PC-3 (cell line): ENCODE data around the gene KLHDC1. TPM values are rescaled to one million over a fixed set of nuclear protein-coding genes. Genes with fewer than 3 reads are reported as not detected.
"Not testable (repeated sequence)": the region's sequence is repeated elsewhere in the genome, so short reads cannot be mapped to it uniquely, and the experiment has no call there.

Source experiments
- ATAC-seq: fragments of 200-7000 bp; cut with Tn5 transposase; 2 replicates; pipeline ENCODE4 v1.9.1; 2020; ENCODE audit warnings: mild to moderate bottlenecking, moderate library complexity
- BruUV-seq: library from RNA; stranded (reverse); fragments of 400-500 nt; replicated peaks from 2 replicates; lab custom pipeline; 2021; lab: Mats Ljungman, UMichigan
- CTCF ChIA-PET: fragments of 300-600 bp; sonication (Branson Sonifier 250); formaldehyde crosslinking; loops from one replicate; lab custom pipeline; 2022; ENCODE audit warnings: antibody characterized with exemption; lab: Charles Lee
- POLR2A ChIA-PET: fragments of 300-600 bp; sonication (Branson Sonifier 250); formaldehyde crosslinking; loops from one replicate; lab custom pipeline; 2022; ENCODE audit warnings: antibody characterized with exemption; ENCODE audit not compliant: unreplicated experiment; lab: Charles Lee
- DNase-seq: peaks from one replicate; pipeline ENCODE4 v3.0.0-alpha.2; 2015
- H2AFZ ChIP-seq: fragments of 300-600 bp; sonication (generic); 2 replicates; pipeline ENCODE4 v1.6.0; 2016; ENCODE audit warnings: antibody characterized with exemption, low read length
- H3F3A ChIP-seq: fragments of 300-600 bp; sonication (generic); one replicate; pipeline ENCODE4 v1.6.0; 2017; ENCODE audit warnings: antibody characterized with exemption, low read length, control low read depth, mild to moderate bottlenecking; ENCODE audit not compliant: unreplicated experiment
- H3K27ac ChIP-seq: fragments of 300-600 bp; sonication (generic); 2 replicates; pipeline ENCODE4 v1.5.1; 2016; ENCODE audit warnings: mild to moderate bottlenecking, low read length
- H3K27me3 ChIP-seq: fragments of 300-600 bp; sonication (generic); 2 replicates; pipeline ENCODE4 v1.6.1; 2016; ENCODE audit warnings: low read length, mixed read lengths
- H3K36me3 ChIP-seq: fragments of 300-600 bp; sonication (generic); 2 replicates; pipeline ENCODE4 v1.6.1; 2016; ENCODE audit warnings: low read depth, mixed run types, low read length, mixed read lengths
- H3K4me1 ChIP-seq: fragments of 300-600 bp; sonication (generic); 2 replicates; pipeline ENCODE4 v1.5.1; 2016; ENCODE audit warnings: low read length; ENCODE audit not compliant: insufficient read depth
- H3K4me2 ChIP-seq: fragments of 300-600 bp; sonication (generic); 2 replicates; pipeline ENCODE4 v1.6.0; 2016; ENCODE audit warnings: low read length
- H3K4me3 ChIP-seq: fragments of 300-600 bp; sonication (generic); 2 replicates; pipeline ENCODE4 v1.5.1; 2016; ENCODE audit warnings: mild to moderate bottlenecking, low read length, mixed read lengths
- H3K79me2 ChIP-seq: fragments of 300-600 bp; sonication (generic); 2 replicates; pipeline ENCODE4 v1.6.1; 2017; ENCODE audit warnings: low read length, mixed read lengths
- H3K9ac ChIP-seq: fragments of 300-600 bp; sonication (generic); 2 replicates; pipeline ENCODE4 v1.6.0; 2016; ENCODE audit warnings: mild to moderate bottlenecking, low read length
- H3K9me2 ChIP-seq: fragments of 300-600 bp; sonication (generic); replicated peaks from 2 replicates; pipeline ENCODE4 v1.6.1; 2016; ENCODE audit warnings: mixed run types, low read length, mixed read lengths
- H3K9me3 ChIP-seq: fragments of 300-600 bp; sonication (generic); 2 replicates; pipeline ENCODE4 v1.6.1; 2016; ENCODE audit warnings: low read length, mixed read lengths
- H4K20me1 ChIP-seq: fragments of 300-600 bp; sonication (generic); 2 replicates; pipeline ENCODE4 v1.6.1; 2016; ENCODE audit warnings: low read length, mixed read lengths
- EZH2 ChIP-seq: fragments of 300-600 bp; sonication (generic); IDR thresholded peaks from one replicate; pipeline ENCODE4 v1.6.1; 2017; ENCODE audit warnings: antibody characterized with exemption, mild to moderate bottlenecking, low read length; ENCODE audit not compliant: unreplicated experiment
- EZH2phosphoT487 ChIP-seq: fragments of 300-600 bp; sonication (generic); IDR thresholded peaks from 2 replicates; pipeline ENCODE4 v1.6.1; 2018; ENCODE audit warnings: mild to moderate bottlenecking, antibody characterized with exemption, low read length, borderline replicate concordance
- intact Hi-C: fragments of 100-400 bp; cut with micrococcal nuclease; formaldehyde crosslinking; loops from 2 replicates; pipeline ENCODE4 v1.9.0; 2023
- total RNA-seq: library from RNA; depleted of rRNA; stranded (reverse); fragments of >200 nt; gene quantifications from 2 replicates; pipeline ENCODE4 v1.2.3, GENCODE V29; 2014
- TF ChIP-seq, protein P1 (sequence below): fragments of 300-600 bp; sonication (generic); conservative IDR thresholded peaks from 2 replicates; pipeline ENCODE4 v1.5.1; 2017; ENCODE audit warnings: antibody characterized with exemption, low read depth, mild to moderate bottlenecking, low read length

Gene KLHDC1
- total RNA-seq, 1 experiment from 2014 or later: 0.07 TPM

- peak overlapping the region; percentile 41; the same call in 1 of the 2 replicates for H3K27ac ChIP-seq
- no peak for ATAC-seq
- CTCF ChIA-PET: interaction anchor here (1.1 kb wide), 1 partner anchor 58 kb away, joined by 3 read pairs; no protein-coding TSS in a partner anchor
- BruUV-seq: TSS peak; percentile 64
- no peaks in the 10 kb centered on the region for H3K27me3 ChIP-seq
- DNase-seq: no peak
- intact Hi-C loops: loop anchor here (1.0 to 5.0 kb wide), 4 partner anchors 35 to 78 kb away; partner anchors contain the start of genes DNAAF2, MGAT2 and RPL36AL
- peaks cover 4% of the 10 kb centered on the region for H3K79me2 ChIP-seq
- H3K9me3 ChIP-seq: no peaks in the 10 kb centered on the region
- peak overlapping the region; percentile 74 for H3K9ac ChIP-seq
- peaks cover 12% of the 10 kb centered on the region; the same call in 1 of the 2 replicates for H3K4me1 ChIP-seq
- POLR2A ChIA-PET: interaction anchor here (0.6 to 1.3 kb wide), 3 partner anchors 75 to 347 kb away, joined by 5 to 29 read pairs (median 6); no protein-coding TSS in a partner anchor
- H4K20me1 ChIP-seq: no peaks in the 10 kb centered on the region
- H3K36me3 ChIP-seq: no peaks in the 10 kb centered on the region
- peak overlapping the region; percentile 87 for H3K4me3 ChIP-seq
- H3K9me2 ChIP-seq: no peaks in the 10 kb centered on the region
- peak overlapping the region; percentile 83 for H3K4me2 ChIP-seq
- peaks cover 7% of the 10 kb centered on the region for H3F3A ChIP-seq
- TF ChIP-seq, protein P1, sequence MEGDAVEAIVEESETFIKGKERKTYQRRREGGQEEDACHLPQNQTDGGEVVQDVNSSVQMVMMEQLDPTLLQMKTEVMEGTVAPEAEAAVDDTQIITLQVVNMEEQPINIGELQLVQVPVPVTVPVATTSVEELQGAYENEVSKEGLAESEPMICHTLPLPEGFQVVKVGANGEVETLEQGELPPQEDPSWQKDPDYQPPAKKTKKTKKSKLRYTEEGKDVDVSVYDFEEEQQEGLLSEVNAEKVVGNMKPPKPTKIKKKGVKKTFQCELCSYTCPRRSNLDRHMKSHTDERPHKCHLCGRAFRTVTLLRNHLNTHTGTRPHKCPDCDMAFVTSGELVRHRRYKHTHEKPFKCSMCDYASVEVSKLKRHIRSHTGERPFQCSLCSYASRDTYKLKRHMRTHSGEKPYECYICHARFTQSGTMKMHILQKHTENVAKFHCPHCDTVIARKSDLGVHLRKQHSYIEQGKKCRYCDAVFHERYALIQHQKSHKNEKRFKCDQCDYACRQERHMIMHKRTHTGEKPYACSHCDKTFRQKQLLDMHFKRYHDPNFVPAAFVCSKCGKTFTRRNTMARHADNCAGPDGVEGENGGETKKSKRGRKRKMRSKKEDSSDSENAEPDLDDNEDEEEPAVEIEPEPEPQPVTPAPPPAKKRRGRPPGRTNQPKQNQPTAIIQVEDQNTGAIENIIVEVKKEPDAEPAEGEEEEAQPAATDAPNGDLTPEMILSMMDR: no peak
- TF ChIP-seq EZH2: no peak
- TF ChIP-seq EZH2phosphoT487: no peak
- peak overlapping the region; percentile 98 for H2AFZ ChIP-seq
Observed at GRCh38 chr14:49692193-49692757, 645 bp upstream of the KLHDC1 start.

GRCh38 chr14:49693735-49694124, 810 bp downstream of the KLHDC1 start:
- H3K4me1 ChIP-seq, H4K20me1 ChIP-seq, H3K27ac ChIP-seq, H3K9me3 ChIP-seq, H3K79me2 ChIP-seq, H3K27me3 ChIP-seq, H3K9me2 ChIP-seq, H3K36me3 ChIP-seq, POLR2A ChIA-PET, BruUV-seq, H3F3A ChIP-seq, DNase-seq, ATAC-seq: not testable (repeated sequence)
- Histone ChIP-seq H3K9ac (peak overlapping the region; percentile 74; the same call in 1 of the 2 replicates), H3K4me2 (peak overlapping the region; percentile 83), H3K4me3 (peak overlapping the region; percentile 87), H2AFZ (peak overlapping the region; percentile 98; the same call in 1 of the 2 replicates)
- CTCF ChIA-PET: interaction anchor here (0.5 kb wide), 1 partner anchor 60 kb away, joined by 3 read pairs; no protein-coding TSS in a partner anchor
- intact Hi-C loops: loop anchor here (2.0 to 5.0 kb wide), 3 partner anchors 36 to 71 kb away; partner anchors contain the start of genes DNAAF2, MGAT2 and RPL36AL

- Histone ChIP-seq H4K20me1 (no peaks in the 10 kb centered on the region), H3K27ac (no peak overlapping the region), H3K9me3 (no peaks in the 10 kb centered on the region), H3K4me2 (no peak overlapping the region), H3K9ac (no peak overlapping the region), H3K4me3 (no peak overlapping the region), H2AFZ (no peak overlapping the region), H3K9me2 (no peaks in the 10 kb centered on the region), H3K27me3 (no peaks in the 10 kb centered on the region), H3K36me3 (no peaks in the 10 kb centered on the region), H3K4me1 (no peaks in the 10 kb centered on the region), H3K79me2 (no peaks in the 10 kb centered on the region), H3F3A (no peaks in the 10 kb centered on the region)
- CTCF ChIA-PET: interaction anchor here (0.6 kb wide), 1 partner anchor 116 kb away, joined by 3 read pairs; no protein-coding TSS in a partner anchor
- TF ChIP-seq, protein P1: no peak
- TF ChIP-seq EZH2phosphoT487 (no peak), EZH2 (no peak)
- BruUV-seq: no TSS peak
- POLR2A ChIA-PET: interaction anchor here (0.9 kb wide), 1 partner anchor 65 kb away, joined by 15 read pairs; no protein-coding TSS in a partner anchor
- intact Hi-C loops: no loop called here
- ATAC-seq (no peak), DNase-seq (no peak)
Observed at GRCh38 chr14:49702725-49703124, 9.8 kb downstream of the KLHDC1 start.
